Daoy (cell line): ENCODE results near the gene APP. TPM values are rescaled to one million over a fixed set of nuclear protein-coding genes. Genes with fewer than 3 reads are reported as not detected.
"Not testable (repeated sequence)": the region's sequence is repeated elsewhere in the genome, so short reads cannot be mapped to it uniquely, and the experiment has no call there.

Experiments used
- DNase-seq: peaks from one replicate; pipeline ENCODE4 v3.0.0-alpha.2; 2015; ENCODE audit warnings: low read depth
- total RNA-seq: library from RNA; depleted of rRNA; stranded (reverse); fragments of >200 nt; shearing (Covaris generic); gene quantifications from 2 replicates; pipeline ENCODE4 v1.2.3, GENCODE V29; 2014

Gene APP
- total RNA-seq, 1 experiment from 2014 or later = 162 TPM

GRCh38 chr21:26023406-26023805, 147.2 kb downstream of the APP start:
- not testable (repeated sequence) for DNase-seq

- DNase-seq = not testable (repeated sequence)
Observed at GRCh38 chr21:26022598-26023337, 147.8 kb downstream of the APP start.

GRCh38 chr21:26020510-26020909, 150.1 kb downstream of the APP start:
- no peak for DNase-seq

GRCh38 chr21:26020081-26020480, 150.5 kb downstream of the APP start:
- no peak for DNase-seq

- DNase-seq = no peak
Observed at GRCh38 chr21:26019236-26019635, 151.3 kb downstream of the APP start.

- DNase-seq = no peak
Observed at GRCh38 chr21:26013970-26014369, 156.6 kb downstream of the APP start.

GRCh38 chr21:26012482-26012881, 158.1 kb downstream of the APP start:
- not testable (repeated sequence) for DNase-seq

GRCh38 chr21:26011292-26011940, 159.2 kb downstream of the APP start:
- DNase-seq = no peak

- no peak for DNase-seq
Observed at GRCh38 chr21:26007951-26008498, 162.5 kb downstream of the APP start.

- no peak for DNase-seq
Observed at GRCh38 chr21:26005464-26005863, 165.1 kb downstream of the APP start.

GRCh38 chr21:26003404-26003803, 167.2 kb downstream of the APP start:
- DNase-seq = no peak

GRCh38 chr21:26001356-26001755, 169.2 kb downstream of the APP start:
- no peak for DNase-seq

GRCh38 chr21:25999921-26000582, 170.5 kb downstream of the APP start:
- no peak for DNase-seq

GRCh38 chr21:25997788-25998611, 172.6 kb downstream of the APP start:
- no peak for DNase-seq

- no peak for DNase-seq
Observed at GRCh38 chr21:25995278-25995677, 175.3 kb downstream of the APP start.

GRCh38 chr21:25994758-25995163, 175.8 kb downstream of the APP start:
- DNase-seq = no peak

- DNase-seq = no peak
Observed at GRCh38 chr21:25988738-25989137, 181.8 kb downstream of the APP start.

- no peak for DNase-seq
Observed at GRCh38 chr21:25987531-25987930, 183.0 kb downstream of the APP start.

- DNase-seq = no peak
Observed at GRCh38 chr21:25986928-25987327, 183.6 kb downstream of the APP start.

- DNase-seq = no peak
Observed at GRCh38 chr21:25985990-25986389, 184.6 kb downstream of the APP start.

GRCh38 chr21:25984538-25984937, 186.0 kb downstream of the APP start:
- no peak for DNase-seq

- no peak for DNase-seq
Observed at GRCh38 chr21:25983745-25984144, 186.8 kb downstream of the APP start.
